NCI-H1092 treated with DMSO at 0.1 percent for 48 hours (cell line): ENCODE measurements around the gene LIPT1.
"Not testable (repeated sequence)": the region's sequence is repeated elsewhere in the genome, so short reads cannot be mapped to it uniquely, and the experiment has no call there.

Source experiments
- DNase-seq: peaks from one replicate; lab custom pipeline; 2025; lab: John Stamatoyannopoulos, UW

LIPT1 gene

DNA sequence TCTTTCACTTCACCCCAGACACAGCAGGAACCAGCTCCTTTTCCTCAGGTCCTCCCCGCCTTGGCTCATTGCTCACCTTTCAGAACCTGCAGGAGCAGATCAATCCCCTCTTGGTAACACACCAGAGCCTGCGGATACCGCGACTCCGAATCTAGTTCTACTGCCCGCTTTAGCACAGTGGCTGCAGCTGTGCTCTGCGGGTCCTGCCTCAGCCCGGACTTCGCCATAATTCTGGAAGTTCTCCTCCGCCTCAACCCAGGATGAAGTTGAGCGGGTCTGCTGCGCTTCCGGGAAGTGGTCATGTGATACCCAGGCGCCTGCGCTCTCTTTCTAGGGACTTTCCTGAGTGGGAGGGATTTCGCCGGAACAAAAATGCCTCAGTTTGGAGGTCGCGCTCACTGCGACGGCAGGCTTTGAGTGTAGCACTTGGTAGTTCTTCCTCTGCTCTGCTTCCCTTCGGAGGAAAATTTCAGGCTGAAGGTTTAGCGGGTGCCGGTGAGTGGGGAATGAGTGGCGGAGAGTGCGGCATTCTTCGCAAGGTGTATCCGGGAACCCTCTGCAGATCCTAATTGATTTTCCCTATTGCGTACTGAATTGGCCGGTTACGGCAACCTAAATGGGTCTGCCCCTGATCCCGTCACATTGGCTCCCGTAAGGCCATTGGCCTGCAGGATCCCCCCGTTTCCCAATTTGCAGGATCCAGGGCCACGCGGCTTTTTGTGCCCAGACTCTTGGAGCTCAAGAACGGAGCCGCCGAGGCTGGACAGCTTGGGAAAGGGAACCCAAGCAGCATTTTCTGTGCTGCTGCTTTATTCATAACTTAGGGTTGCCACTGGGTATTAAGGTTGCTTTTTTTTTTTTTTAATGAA, 26.2 kb downstream of the LIPT1 start, which contains the start of the genes MITD1 and MRPL30:
Gene MITD1, minus strand, starts transcription at position 304 of the 869 bp plus-strand sequence. Its CDS starts 77 bp downstream, at position 227.
Gene MRPL30, plus strand, starts transcription at position 430 of the 869 bp plus-strand sequence. CDS start 5,020 bp downstream, outside the sequence.
- DNase-seq, result peak; percentile 93

DNA sequence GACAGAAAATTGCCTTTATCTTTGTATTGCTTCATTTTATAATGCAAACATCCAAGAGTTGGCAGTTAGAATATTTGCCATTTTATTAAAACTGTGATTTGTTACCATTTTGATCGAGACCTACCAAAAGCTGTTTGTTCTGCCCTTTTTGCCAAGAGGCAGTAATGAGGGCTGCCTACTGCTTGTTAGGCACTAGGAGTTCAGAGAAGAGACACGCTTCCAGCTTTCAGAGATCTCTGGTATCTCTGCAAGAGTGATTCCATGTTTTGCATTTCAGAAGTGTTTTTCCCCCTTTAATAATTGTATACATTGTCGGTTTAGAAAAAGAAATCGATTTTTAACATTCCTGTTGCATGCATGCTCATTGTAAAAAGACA, 26.8 kb downstream of the LIPT1 start:
- no peak for DNase-seq

DNA sequence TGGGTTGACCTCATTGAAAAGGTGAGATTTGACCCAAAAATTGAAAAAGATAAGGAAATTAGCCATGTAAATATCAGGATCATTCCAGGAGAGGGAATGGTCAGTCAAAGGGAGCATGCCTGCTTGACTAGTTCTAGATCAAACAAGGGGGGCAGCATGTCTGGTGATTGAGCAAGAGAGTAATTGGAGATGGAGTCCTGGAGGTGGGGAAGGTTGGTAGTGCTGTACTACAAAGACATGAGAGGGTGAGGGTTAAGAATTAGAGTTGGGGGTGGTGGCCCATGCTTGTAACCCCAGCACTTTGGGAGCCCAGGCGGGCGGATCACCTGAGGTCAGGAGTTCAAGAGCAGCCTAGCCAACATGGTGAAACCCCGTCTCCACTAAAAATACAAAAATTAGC, 28.3 kb downstream of the LIPT1 start:
- no peak for DNase-seq

- DNase-seq, result no peak
Observed at GRCh38 chr2:99184811-99185210, 30.0 kb downstream of the LIPT1 start.

DNA sequence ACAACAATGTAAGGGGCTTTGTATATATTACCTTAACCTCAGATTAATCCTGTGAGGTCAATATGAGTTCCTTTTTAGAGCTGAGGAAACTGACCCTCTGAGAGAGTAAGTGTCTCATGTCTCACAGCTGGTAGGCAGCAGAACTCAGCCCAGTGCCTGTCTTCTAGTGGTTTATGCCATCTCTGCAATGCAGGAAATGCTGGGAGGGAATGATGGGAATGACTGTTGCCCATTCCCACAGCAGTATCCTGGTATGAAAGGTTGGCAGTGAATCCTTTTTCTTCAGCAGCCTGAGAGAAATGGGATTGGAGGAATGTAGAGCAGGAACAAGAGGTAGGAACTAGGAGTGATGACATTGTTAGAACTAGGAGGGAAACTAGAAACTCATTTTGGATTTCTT, 32.2 kb downstream of the LIPT1 start:
- DNase-seq, result no peak

DNA sequence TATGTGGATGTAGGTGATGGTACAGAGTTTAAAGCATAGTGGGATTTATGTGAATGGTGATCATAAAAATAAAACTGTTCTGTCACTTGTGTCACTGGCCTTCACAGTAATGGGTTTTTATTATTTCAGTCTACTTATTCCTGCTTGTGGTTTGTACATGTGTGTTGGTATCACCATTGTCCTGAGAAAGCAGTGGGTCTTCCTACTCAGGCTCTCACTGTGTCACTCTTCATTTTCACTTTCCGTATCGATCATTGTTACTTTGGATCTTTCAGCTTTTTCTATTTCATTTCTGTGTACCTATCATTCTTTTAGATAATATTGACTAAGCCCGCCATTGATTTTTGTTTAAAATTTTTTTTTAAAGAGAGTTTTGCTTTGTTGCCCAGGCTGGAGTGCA, 33.6 kb downstream of the LIPT1 start:
- no peak for DNase-seq

GRCh38 chr2:99190548-99190947, 35.8 kb downstream of the LIPT1 start:
- no peak for DNase-seq

DNA sequence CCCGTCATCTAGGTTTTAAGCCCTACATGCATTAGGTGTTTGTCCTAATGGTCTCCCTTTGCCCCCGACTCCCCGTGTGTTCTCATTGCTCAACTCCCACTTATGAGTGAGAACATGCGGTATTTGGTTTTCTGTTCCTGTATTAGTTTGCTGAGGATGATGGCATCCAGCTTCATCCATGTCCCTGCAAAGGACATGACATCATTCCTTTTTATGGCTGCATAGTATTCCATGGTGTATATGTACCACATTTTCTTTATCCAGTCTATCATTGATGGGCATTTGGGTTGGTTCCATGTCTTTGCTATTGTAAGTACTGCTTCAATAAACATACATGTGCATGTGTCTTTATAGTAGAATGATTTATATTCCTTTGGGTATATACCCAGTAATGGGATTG, 37.6 kb downstream of the LIPT1 start:
- DNase-seq, result not testable (repeated sequence)

DNA sequence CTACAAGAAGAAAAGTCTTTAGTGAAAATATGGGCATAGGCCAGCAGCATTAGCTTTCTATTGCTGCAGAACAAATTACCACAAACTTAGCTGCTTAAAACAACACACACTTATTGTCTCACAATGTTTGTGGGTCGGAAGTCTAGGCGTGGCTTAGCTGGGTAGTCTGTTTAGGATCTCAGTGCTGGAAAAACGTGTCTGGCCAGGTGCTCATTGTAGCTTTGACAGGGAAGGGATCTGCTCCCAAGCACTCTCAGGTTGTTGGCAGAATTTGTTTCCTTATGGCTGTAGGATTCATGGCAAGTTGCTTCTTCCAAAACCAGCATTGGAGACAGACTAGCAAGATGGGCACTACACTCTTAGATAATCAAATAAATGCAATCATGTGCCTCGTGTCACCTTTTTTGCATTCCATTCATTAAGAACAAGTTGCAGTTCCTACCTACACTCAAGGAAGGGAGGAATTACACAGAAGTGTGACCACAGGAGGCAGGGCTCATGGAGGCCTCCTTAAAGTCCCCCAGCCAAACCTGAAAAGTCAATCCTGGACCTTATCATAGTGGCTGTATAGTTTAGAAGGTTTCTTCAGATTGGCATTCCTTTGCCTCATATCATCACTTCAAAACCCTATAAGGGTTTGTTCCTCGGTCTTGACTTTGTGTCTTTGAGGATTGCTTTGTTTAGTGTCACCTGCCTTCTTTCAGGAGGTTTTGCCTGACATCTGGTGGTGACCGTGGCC, 43.5 kb downstream of the LIPT1 start:
- DNase-seq, result no peak

DNA sequence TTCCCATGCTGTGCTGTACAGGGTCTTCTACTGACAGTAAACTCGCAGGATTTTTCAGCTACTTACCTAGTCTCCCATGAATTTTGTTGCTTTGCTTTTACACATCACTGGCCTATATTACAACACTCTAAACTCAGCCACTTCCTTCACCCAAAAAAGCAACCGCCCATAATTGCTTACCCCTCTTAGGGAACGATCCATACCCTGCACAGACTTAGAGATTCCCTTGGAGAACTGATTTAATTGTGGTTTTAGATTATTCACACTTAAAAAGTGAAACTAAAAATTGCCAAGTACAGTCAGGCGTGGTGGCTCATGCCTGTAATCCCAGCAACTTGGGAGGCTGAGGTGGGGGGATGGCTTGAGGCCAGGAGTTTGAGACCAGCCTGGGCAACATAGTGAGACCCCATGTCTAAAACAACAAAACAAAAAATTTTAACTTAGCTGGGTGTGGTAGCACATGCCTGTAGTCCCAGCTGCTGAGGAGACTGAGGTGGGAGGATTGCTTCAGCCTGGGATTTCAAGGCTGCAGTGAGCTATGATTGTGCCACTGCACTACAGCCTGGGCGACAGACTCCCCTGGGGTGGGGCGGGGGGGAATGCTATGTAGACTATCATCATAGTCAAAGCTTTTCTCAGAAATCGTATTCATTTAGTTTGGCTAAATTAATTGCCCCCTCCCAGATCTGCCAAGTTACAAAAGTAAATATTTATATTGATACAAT, 45.5 kb downstream of the LIPT1 start:
- no peak for DNase-seq

GRCh38 chr2:99201959-99202678, 47.4 kb downstream of the LIPT1 start:
- no peak for DNase-seq

GRCh38 chr2:99205491-99205890, 50.7 kb downstream of the LIPT1 start:
- no peak for DNase-seq
